GM18499 (cell line): ENCODE measurements around the gene TBC1D16.

ENCODE experiments used
- ATAC-seq: cut with Tn5 transposase; IDR thresholded peaks from one replicate; pipeline ENCODE4 v1.9.1; 2021; ENCODE audit warnings: moderate number of reproducible peaks; ENCODE audit not compliant: insufficient read depth, unreplicated experiment

TBC1D16 gene

DNA sequence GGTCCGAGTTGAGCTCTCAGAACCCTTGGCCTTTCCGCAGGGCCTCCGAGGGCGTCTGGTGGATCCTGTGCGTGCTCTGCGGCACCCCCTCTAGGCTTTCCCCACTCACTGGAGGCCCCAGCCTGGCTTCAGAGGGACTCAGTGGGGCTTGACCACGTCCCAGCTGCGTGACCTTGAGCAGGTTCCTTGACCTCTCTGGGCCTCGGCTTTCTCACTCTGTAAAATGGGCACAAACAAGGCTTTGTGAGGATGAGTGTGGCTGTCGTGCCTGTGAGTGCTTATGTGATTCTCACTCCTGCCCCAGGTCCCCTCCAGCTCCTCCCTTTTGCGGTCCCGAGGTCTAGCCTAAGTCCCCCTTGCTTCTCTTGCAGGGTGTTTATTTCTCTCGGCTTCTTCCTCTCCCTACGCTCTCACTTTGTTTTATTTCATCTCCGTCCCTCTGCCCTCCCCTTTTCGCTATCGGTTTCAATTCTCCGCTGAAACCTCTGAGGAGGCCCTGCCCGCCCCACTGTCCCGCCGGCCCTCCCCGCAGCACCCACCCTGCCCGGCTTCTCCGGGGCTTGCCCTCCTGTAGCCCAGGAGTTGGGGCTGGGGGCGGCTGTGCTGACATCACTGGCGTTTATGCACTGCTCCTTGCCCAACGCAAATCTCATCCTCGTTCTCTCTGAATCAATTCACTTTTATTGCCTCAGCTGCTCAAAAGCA, 114.1 kb downstream of the TBC1D16 start:
- ATAC-seq: no peak

- no peak for ATAC-seq
These were observed 114.8 kb downstream of the TBC1D16 start for GRCh38 chr17:79920751-79921410.

DNA sequence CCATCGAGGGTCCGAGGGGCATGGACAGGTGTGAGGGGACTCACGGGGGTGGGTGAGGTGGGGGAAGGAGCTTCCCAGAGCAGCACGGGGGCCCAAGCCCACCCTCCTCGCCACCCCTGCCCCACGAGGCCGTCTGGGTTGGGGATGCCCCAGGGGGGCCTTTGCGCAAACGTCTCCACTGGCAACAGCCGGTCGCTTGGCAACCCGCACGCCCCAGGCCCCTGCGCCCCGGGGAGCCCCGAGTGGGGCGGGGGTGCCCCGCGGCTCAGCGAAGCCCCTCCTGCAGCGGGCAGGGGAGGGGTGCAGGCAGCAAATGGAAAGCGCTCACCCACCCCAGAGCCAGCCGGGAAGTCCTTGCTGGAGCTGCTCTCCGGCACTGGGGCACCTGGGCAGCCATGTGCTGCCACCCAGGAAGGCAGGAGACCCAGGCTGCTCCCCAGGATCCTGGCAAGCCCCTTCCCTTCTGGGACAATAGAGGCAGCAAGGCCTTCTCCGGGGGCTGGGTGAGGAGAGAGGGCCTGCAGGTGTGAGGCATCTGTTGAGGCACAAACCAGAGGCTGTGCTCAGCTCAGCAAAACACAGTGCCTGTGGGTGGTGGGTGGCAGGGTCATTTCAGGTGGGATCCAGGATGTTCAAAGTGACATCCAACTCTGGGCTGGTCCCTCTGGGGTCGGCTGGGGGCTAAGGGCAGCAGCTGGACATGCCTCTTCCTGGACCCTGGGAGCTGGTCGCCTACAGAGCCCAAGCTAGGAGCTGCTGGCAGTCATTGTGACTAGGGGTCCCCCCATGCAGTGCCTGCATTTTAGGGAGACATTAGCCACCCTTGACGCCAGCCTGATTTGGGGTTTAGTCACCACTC, 115.6 kb downstream of the TBC1D16 start:
- no peak for ATAC-seq

DNA sequence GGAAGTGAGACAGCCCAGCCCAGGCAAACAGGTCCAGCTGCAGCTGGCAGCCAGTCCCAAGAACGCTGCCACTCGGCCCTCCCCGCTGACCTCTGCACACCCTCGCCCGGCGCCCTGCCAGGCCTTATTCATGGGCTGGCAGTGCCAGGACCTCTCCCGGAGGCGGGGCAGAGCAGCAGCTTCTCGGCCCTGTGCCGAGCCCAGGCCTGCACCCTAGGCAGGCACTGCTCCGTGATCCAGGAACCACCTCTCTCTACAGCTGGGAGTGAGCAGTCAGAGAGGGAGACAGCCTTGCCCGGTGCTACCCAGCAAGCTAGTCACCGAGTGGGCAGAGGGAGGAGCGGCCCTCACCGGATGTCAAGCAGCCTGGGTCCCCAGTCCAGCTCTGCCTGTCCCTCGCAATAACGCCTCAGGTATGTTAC, 116.5 kb downstream of the TBC1D16 start:
- no peak for ATAC-seq

GRCh38 chr17:79918581-79919163, 117.0 kb downstream of the TBC1D16 start:
- ATAC-seq: no peak

- ATAC-seq: no peak
These were observed 117.7 kb downstream of the TBC1D16 start for GRCh38 chr17:79917902-79918484.

DNA sequence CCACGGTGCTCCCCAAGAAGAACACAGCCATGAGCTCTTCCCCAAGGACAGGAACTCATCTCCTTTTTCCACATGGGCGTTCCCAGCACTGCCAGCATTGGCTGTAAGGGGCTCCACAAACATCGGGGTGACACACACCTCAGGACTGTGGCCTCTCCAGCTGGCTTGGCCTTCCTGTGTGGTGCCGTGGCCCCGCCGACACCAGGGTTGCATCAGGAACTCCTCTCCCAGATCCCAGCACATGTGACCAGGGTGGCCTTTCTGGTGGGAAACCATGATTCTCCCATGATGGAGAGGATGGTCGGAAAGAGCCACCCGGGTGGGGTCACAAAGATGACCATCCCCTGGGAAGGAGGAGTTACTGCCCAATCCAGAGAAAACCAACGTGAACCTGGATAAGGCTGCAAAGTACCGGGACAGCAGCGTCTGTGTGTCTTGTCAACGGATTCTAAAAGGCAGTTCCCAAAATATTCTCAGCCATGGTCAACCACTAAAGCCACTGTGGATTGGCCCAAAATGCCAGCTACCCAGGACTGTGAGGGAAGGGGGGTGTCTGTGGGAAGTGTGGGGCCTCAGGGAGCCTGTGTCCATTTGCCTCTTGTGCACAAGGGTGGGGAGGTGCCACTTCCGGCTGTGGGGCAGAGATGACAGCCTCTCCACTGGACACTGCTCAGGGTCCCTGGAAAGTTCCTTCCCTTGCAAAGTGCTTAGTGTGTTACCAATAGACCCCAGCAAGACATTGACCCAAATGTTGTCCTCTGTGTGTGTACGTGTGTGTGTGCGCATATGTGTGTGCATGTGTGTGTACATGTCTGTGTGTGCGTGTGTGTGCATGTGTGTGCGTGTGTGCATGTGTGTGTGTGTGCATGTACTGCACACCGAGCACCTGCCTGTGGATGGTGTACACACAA, 118.4 kb downstream of the TBC1D16 start:
- no peak for ATAC-seq

DNA sequence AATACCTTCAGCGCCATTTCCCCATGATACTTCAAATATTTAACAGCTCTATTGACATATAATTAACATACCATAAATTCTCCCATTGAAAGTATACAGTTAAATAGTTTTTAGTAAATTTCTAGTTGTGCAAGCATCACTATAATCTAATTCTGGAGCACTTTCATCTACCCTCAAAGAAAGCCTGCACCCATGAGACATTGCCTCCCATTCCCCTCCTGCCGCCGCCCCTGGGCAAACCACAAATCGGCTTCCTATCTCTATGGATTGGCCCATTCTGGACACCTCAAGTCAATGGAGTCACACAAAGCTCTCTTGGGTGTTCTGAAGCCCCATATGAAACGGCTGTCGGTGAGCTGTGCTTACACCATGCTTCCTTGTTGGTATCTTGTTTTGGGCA, 119.2 kb downstream of the TBC1D16 start:
- ATAC-seq: no peak

DNA sequence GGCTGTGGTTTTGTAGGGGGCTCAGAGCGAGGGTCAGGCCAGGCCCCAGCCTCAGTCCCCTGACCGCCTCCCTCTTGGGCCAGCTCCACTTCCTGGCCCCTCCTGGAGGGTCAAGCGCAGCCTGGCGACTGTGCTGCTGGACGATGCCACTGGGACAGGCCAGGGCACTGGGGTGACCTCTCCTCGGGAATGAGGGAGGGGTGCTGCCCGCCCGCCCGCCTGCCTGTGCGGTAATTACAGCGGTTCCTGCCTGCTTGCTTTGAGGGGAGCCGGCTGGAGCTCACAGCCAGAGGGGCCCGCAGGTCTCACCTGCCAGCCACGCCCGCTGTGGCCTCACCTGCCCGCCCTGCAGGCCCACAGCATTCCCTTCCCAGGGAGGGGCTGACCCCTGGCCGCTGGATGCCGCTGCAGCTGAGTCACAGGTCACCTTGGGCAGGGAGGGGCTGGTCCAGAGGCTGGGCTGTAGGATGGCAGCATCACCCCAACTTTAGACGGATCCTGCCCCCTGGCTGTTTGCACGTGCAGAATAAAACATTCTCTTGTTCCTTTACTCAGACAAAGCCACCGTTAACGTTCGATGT, 119.7 kb downstream of the TBC1D16 start:
- ATAC-seq: no peak

DNA sequence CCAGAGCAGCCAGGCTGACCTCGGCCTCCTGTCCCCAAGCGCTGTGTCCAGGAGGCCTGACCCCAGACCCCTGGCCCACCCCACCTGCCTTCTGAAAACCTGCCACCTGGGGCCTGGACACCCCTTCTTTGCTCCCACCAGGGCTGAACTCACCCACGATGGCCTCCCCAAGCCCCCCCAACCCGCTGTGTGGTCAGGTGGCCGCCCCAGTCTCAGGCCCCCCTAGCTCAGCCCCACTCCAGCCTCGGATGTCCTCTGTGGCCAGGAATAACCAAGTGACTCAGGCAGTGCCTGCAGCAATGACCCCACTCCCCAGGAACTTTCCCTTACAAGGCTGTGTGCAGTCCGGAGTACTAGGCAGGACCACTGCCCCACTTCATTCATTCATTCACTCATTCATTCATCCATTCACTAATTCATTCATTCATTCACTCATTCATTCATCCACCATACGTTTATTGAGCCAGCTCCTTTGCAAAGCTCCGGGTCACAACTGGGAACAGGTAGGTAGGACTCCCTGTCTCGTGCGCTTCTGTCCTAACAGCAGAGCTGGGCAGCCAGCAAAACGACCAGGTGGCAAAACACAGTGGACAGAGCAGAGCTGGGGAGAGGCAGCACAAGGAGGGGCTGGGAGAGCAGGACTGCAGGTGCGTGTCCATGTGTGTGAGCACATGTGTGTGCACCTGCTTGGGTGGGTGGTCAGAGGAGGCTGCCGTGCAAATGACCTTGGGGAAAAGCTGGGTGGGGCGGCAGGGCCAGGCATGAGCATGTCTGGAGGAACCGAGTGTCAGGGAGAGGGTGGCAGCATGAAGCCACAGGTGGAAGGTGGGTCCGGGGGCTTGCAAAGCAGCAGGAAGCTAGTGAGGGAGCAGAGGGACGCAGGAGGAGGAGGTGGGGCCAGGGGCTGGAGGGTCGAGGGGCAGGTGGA, 120.6 kb downstream of the TBC1D16 start:
- ATAC-seq: no peak

- ATAC-seq: no peak
These were observed 121.5 kb downstream of the TBC1D16 start for GRCh38 chr17:79913896-79914812.

GRCh38 chr17:79913451-79913850, 122.2 kb downstream of the TBC1D16 start:
- ATAC-seq: no peak

DNA sequence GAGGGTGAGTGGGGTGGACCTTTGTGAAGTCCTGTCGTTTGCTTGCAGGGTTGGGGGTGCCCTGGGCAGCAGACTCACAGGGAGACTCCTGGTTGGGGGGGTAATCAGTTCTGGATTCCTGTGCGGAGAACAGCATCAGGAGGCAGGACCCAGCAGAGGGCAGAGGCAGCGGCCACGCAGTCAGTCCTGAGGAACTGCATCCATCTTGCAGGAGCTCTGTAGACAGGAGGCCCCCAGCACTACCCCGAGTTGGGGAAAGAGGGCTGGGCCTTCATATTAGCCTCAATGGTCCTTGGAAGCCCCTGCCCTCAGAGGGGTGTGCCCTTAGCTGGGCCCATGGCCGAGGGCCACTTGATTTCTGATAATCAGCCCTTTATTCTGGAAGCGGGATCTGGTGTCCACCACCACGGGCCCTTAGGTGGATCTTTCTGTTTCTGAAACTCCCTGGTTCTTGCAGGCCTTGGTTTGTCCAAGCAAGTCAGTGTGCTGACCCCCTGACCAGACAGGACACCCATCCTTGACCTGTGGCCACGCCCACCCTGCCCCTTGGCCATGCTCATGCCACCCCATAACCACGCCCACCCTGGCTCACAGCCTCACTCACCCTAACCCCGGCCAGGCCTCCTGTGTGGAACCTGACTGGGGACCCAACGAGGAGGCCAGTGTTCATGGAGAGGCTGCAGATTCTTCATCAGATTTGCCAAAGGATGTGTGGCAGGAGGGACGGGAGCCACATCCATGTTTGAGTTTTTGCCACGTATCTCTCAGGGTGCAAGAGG, 122.9 kb downstream of the TBC1D16 start:
- ATAC-seq: no peak

GRCh38 chr17:79911430-79912399, 124.0 kb downstream of the TBC1D16 start:
- ATAC-seq: no peak

DNA sequence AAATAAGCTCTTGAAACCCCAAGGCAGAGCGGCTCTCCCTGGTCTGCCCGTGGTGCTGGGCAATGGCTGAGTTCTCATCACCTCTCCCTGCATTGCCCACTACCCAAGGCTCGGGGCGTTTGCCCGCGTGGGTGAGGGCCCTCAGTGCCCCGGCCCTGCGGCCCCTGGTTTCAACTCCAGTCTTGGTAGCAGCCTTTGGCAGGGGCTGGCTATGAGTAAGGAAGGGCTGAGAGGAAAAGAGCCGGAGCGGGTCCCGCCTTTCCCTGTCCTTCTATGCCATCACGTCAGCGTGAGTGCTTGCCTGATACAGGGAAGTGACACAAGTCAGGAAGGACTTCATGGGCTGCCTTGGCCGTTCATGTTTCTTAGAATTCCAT, 124.7 kb downstream of the TBC1D16 start:
- ATAC-seq: no peak
